Upper lobe of right lung (tissue), 1 donor: ENCODE results near the gene BPIFB3. TPM values are rescaled to one million over a fixed set of nuclear protein-coding genes. Genes with fewer than 3 reads are reported as not detected.

Experiments
- ATAC-seq: fragments of 200-7000 bp; cut with Tn5 transposase; one replicate; pipeline ENCODE4 v1.9.1; 2020; ENCODE audit warnings: mild to moderate bottlenecking, moderate library complexity
- DNase-seq: peaks from one replicate; pipeline ENCODE4 v3.0.0-alpha.2; 2020
- H3K27ac ChIP-seq: fragments of 200-600 bp; one replicate; pipeline ENCODE4 v1.8.0; 2022
- H3K27me3 ChIP-seq: fragments of 200-600 bp; one replicate; pipeline ENCODE4 v1.8.0; 2022; ENCODE audit warnings: mild to moderate bottlenecking
- H3K36me3 ChIP-seq: fragments of 200-600 bp; one replicate; pipeline ENCODE4 v1.8.0; 2022
- H3K4me1 ChIP-seq: fragments of 200-600 bp; one replicate; pipeline ENCODE4 v1.8.0; 2022
- H3K4me3 ChIP-seq: fragments of 200-600 bp; one replicate; pipeline ENCODE4 v1.8.0; 2022; ENCODE audit warnings: mild to moderate bottlenecking
- H3K9me3 ChIP-seq: fragments of 200-600 bp; one replicate; pipeline ENCODE4 v1.8.0; 2022
- intact Hi-C: fragments of 100-400 bp; cut with DNase I; formaldehyde crosslinking; loops from one replicate; pipeline ENCODE4 v1.11.0; 2022
- total RNA-seq: library from RNA; stranded (reverse); fragmentation: NEBNext Ultra II Directional; extraction: Animal tissue kit (Norgen Biotek cat#: 25700); gene quantifications from one replicate; pipeline ENCODE4 v1.2.1, GENCODE V29; 2021
- TF ChIP-seq, protein P1 (sequence below): fragments of 200-600 bp; IDR thresholded peaks from one replicate; pipeline ENCODE4 v1.8.0; 2022; ENCODE audit warnings: antibody characterized with exemption
- donor health status: DM: no; HTN: yes; CAD: no; lungs with severe emphysema.

BPIFB3 gene
- total RNA-seq, 1 donor from 2014 or later: not detected

DNA sequence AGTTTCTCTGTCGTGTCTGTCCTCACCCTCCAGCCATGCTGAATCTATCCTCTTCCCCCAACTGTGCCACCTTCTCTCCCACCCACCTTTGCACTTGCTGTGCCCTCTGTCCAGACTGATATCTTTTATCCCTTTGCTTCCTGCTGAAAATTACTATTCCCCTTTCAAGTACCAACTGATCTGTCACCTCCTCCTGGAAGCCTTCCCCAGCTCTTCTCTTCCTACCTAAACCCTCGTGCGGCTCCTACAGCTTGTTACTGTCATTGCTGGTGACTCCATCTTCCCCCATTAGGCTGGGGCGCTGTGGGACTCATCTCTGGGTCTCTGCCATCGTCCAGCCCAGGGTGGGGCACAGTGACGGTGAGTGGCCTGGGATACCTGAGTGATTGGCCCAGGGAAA is 21.1 kb upstream of the BPIFB3 start:
- no peaks in the 10 kb centered on the region for H3K27me3 ChIP-seq
- no peak overlapping the region for H3K27ac ChIP-seq
- DNase-seq: no peak
- H3K4me1 ChIP-seq: no peaks in the 10 kb centered on the region
- no peak for ATAC-seq
- no peaks in the 10 kb centered on the region for H3K9me3 ChIP-seq
- intact Hi-C loops: no loop called here
- TF ChIP-seq, protein P1, sequence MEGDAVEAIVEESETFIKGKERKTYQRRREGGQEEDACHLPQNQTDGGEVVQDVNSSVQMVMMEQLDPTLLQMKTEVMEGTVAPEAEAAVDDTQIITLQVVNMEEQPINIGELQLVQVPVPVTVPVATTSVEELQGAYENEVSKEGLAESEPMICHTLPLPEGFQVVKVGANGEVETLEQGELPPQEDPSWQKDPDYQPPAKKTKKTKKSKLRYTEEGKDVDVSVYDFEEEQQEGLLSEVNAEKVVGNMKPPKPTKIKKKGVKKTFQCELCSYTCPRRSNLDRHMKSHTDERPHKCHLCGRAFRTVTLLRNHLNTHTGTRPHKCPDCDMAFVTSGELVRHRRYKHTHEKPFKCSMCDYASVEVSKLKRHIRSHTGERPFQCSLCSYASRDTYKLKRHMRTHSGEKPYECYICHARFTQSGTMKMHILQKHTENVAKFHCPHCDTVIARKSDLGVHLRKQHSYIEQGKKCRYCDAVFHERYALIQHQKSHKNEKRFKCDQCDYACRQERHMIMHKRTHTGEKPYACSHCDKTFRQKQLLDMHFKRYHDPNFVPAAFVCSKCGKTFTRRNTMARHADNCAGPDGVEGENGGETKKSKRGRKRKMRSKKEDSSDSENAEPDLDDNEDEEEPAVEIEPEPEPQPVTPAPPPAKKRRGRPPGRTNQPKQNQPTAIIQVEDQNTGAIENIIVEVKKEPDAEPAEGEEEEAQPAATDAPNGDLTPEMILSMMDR: no peak
- H3K36me3 ChIP-seq: no peaks in the 10 kb centered on the region
- H3K4me3 ChIP-seq: no peak overlapping the region

DNA sequence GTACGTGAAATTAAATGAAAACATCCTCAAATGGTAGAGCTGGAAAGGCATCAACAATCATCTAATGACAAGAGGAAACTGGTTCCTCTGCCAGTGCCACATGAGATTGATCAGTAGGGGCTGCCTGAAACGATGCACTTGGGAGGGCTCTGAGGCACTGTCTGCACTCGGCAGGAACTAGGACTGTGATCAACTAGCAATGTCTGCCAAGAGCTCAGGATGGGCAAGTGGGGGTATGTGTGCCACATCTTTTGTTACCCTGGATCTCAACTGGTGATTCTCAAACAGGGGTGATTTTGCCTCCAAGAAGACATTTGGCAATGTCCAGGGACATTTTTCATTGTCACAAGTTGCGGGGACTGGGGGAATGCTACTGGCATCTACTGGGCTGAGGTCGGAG is 20.3 kb upstream of the BPIFB3 start:
- Histone ChIP-seq H3K4me3 (no peak overlapping the region), H3K4me1 (no peaks in the 10 kb centered on the region), H3K27ac (no peak overlapping the region), H3K9me3 (no peaks in the 10 kb centered on the region), H3K27me3 (no peaks in the 10 kb centered on the region), H3K36me3 (no peaks in the 10 kb centered on the region)
- ATAC-seq (no peak), DNase-seq (no peak)
- intact Hi-C loops: no loop called here
- TF ChIP-seq, protein P1: no peak

DNA sequence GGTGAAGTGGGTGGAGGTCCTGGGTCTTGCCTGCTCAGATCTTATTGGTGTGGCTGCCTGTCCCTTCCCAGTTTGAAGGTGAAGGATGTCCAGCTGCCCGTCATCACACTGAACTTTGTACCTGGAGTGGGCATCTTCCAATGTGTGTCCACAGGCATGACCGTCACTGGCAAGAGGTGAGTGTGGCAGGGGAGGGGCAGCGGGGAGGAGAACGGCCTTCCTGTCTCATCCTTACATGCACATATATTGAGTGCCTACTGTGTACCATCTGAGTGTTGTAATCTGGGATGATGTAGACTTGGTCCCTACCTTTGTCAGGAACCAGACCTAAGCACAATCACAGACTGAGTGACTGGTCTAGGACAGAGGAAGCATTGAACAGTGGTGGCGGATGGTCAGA is 19.6 kb upstream of the BPIFB3 start:
- no peak for ATAC-seq
- intact Hi-C loops: no loop called here
- no peaks in the 10 kb centered on the region for H3K4me1 ChIP-seq

DNA sequence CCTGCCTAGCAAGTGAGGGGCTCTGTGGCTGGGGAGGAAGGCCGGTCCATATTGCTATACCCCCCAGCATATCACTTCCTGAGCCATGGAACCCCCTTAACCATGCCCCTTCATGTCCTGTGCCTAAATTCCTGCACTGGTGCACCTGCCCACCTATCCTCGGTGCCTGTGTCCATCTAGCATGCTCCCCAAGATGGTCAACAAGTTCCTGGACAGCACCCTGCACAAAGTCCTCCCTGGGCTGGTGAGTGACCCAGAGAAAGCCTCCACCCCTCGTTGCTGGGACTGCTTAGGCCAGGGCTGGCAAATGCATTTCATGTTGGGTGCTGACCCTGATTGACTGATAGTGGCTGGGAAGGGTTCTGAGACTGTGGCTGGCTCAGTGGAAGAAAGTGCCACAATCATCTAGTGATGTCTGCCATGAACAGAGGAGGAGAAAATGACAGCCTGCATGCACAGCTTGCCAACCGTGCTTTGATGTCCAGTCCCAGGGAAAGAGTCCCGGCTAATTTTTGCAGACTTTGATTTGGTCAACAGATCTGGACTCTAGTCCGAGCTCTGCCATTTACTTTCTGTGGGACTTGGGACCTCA is 18.7 kb upstream of the BPIFB3 start:
- no peaks in the 10 kb centered on the region for H3K36me3 ChIP-seq
- H3K4me3 ChIP-seq: no peak overlapping the region
- H3K9me3 ChIP-seq: no peaks in the 10 kb centered on the region
- no peak overlapping the region for H3K27ac ChIP-seq
- intact Hi-C loops: no loop called here
- no peak for DNase-seq
- TF ChIP-seq, protein P1: no peak
- ATAC-seq: no peak
- no peaks in the 10 kb centered on the region for H3K4me1 ChIP-seq
- H3K27me3 ChIP-seq: no peaks in the 10 kb centered on the region

More for the DNA sequence above, 19.6 kb upstream of the BPIFB3 start:
- no peak overlapping the region for H3K4me3 ChIP-seq
- TF ChIP-seq, protein P1: no peak
- H3K9me3 ChIP-seq: no peaks in the 10 kb centered on the region
- DNase-seq: no peak
- H3K27me3 ChIP-seq: no peaks in the 10 kb centered on the region
- no peak overlapping the region for H3K27ac ChIP-seq
- H3K36me3 ChIP-seq: no peaks in the 10 kb centered on the region

DNA sequence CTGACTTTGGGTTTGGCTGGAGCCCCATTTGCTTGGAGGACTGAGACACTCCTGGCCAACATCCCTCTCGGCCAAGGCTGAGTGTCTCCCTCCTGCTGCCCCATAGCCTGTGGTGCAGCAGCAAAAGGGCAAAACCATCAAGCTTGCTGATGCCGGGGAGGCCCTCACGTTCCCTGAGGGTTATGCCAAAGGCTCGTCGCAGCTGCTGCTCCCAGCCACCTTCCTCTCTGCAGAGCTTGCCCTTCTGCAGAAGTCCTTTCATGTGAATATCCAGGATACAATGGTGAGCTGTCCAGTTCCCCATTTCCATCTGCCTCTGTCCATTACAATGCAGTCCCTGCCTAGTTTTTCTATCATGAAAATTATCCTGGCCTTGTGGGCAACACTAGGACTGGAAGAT is 16.2 kb upstream of the BPIFB3 start:
- intact Hi-C loops: no loop called here
- ATAC-seq (no peak), DNase-seq (no peak)
- TF ChIP-seq, protein P1: no peak
- Histone ChIP-seq H3K4me1 (no peaks in the 10 kb centered on the region), H3K27ac (no peak overlapping the region), H3K36me3 (no peaks in the 10 kb centered on the region), H3K27me3 (no peaks in the 10 kb centered on the region), H3K9me3 (no peaks in the 10 kb centered on the region), H3K4me3 (no peak overlapping the region)

DNA sequence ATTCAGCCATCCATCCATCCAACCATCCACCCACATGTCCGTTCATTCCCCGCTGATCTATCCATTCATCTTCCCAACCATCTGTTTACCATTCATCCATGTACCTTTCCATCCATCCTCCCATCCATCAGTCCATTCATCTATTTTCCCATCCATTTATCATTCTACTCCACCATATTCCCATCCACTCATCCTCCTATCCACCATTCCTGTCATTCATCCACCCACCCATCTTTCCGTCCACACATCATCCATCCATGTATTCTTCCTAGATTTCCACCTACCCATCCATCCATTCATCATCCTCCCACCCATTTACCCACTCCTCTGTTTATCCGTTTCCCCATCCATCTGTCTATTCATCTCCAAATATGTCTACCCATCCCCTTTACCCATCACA is 15.5 kb upstream of the BPIFB3 start:
- Histone ChIP-seq H3K27me3 (no peaks in the 10 kb centered on the region), H3K4me1 (no peaks in the 10 kb centered on the region), H3K27ac (no peak overlapping the region), H3K36me3 (no peaks in the 10 kb centered on the region), H3K4me3 (no peak overlapping the region), H3K9me3 (no peaks in the 10 kb centered on the region)
- intact Hi-C loops: no loop called here
- DNase-seq (no peak), ATAC-seq (no peak)
- TF ChIP-seq, protein P1: no peak
